Measurements from ENCODE around the gene ADAMTS10.
"Not testable (repeated sequence)": the region's sequence is repeated elsewhere in the genome, so short reads cannot be mapped to it uniquely, and the experiment has no call there.

Gene ADAMTS10

DNA sequence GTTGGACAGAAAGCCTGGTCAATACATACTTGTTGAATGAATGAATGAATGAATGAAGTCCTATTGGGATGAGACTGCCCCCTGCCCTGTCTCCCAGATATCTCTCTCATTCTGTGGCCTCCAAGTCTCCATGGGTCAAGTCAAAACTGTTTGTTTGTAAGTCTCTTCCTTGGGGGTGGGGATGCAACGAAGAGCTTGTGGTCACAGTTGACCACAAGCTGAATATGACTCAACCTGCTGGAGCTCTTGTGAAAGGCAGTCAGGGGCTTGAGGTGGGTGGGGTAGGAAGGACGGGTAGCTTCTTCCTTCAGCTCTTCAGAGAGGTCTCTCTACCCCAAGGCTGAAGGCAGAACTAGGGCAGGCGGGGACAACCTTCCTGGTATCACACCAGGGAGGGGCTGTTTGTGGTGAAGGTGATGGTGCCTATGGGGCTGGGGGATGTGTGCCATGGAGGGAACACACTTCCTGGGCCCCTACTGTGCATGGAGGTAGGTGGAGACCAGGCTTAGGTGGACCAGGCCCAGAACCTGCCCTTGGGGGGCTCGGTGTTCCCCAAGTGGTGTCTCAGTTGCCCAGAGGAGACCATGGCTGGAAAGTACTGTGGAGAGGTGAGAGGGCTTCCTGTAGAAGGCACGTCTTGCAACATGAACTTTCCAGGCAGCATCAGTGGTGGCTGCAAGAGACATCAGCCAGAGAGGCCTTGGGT is 41.3 kb downstream of the ADAMTS10 start:
- in situ Hi-C loops (cut with MboI; ENCODE audit: low sequenced_read_pairs), result no loop called here

DNA sequence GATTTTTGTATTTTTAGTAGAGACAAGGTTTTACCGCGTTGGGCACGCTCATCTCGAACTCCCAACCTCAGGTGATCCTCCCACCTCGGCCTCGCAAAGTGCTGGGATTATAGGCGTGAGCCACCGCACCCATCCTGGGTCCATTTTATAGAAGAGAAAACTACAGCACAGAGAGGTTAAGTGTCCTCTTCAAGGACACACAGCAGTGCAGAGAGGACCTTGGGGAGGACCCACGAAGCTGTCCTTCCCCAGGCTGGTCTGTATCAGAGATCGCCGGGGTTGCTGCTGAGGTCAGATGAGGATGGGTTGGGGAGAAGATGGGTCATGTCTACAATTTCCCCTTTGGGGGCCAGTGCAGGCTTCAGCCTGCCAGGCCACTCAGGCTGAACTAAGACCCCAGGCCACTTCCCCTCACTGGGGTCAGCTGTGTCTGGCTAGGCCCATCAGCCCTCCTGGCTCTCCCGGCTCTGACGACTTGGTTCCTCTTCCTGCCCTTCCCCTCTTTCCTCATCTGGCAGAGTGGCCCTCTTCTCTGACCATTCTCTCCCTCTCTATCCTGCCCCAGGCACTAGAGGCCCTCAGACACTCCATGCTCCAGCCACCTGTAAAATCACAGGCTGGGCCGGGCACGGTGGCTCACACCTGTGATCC is 42.9 kb downstream of the ADAMTS10 start:
- in situ Hi-C loops (cut with MboI; ENCODE audit: low sequenced_read_pairs), result no loop called here

DNA sequence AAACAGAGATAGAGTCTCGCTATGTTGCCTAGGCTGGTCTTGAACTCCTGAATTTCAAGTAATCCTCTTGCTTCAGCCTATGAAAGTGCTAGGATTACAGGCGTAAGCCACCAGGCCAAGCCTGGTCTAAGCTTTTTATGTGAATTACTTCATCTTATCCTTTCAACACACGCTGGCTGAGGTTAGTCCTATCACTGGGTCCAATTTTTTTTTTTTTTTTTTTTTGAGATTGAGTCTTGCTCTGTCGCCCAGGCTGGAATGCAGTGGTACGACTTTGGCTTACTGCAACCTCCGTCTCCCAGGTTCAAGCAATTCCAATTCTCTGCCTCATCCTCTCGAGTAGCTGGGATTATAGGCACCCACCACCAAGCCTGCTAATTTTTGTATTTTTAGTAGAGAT is 43.7 kb downstream of the ADAMTS10 start:
- in situ Hi-C loops (cut with MboI; ENCODE audit: low sequenced_read_pairs), result no loop called here

DNA sequence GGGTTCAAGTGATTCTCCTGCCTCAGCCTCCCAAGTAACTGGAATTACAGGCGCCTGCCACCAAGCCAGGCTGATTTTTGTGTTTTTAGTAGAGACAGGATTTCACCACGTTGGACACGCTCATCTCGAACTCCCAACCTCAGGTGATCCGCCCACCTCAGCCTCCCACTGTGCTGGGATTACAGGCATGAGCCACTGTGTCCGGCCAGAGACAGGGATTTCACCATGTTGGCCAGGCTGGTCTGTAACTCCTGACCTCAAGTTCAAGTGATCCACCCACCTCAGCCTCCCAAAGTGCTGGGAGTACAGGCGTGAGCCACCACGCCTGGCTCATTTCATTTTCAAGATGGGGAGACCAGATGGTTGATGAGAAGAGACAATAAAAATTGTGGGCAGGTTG is 45.6 kb downstream of the ADAMTS10 start:
- in situ Hi-C loops (cut with MboI; ENCODE audit: low sequenced_read_pairs), result not testable (repeated sequence)

DNA sequence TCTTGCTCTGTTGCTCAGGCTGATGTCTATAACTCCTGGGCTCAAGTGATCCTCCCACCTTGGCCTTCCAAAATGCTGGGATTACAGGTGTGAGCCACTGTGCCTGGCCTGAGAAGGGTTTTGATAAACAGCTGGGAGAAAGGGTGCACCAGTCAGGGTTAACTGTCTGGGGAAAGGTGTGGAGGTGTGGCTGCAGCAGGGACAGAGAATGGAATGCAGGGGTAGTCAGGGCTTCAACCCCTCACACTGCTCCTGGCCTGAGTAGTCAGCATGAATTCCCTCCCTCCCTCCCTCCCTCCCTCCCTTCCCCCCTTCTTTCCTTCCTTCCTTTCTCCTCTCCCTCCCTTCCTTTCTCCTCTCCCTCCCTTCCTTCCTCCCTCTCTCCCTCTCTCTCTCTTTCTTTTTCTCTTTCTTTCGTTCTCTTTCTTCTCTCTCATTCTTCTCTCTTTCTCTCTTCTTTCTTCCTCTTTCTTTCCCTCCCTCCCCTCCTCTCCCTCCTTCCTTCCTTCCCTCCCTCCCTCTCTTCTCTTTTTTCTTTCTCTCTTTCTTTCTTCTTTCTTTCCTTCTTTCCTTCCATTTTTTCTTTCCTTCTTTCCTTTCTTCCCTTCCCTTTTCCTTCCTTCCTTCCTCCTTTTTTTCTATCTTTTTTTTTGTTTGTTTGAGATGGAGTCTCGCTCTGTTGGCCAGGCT is 49.3 kb downstream of the ADAMTS10 start:
- in situ Hi-C loops (cut with MboI; ENCODE audit: low sequenced_read_pairs), result no loop called here

DNA sequence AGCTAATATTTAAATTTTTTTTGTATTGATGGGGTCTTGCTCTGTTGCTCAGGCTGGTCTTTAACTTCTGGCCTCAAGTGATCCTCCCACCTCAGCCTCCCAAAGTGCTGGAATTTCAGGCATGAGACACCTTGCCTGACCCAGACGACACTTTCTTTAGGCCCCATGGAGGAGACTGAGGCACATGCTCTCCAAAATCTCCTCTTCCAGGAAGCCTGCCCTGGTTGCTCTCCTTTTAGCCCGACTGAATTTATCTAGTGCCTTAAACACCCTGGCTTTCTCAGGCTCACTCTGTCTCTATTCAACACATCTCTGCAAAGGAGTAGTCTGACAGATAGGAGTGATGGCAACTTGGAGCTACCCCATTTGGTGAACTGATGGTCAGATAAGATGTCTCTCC is 52.2 kb downstream of the ADAMTS10 start:
- in situ Hi-C loops (cut with MboI; ENCODE audit: low sequenced_read_pairs), result no loop called here

DNA sequence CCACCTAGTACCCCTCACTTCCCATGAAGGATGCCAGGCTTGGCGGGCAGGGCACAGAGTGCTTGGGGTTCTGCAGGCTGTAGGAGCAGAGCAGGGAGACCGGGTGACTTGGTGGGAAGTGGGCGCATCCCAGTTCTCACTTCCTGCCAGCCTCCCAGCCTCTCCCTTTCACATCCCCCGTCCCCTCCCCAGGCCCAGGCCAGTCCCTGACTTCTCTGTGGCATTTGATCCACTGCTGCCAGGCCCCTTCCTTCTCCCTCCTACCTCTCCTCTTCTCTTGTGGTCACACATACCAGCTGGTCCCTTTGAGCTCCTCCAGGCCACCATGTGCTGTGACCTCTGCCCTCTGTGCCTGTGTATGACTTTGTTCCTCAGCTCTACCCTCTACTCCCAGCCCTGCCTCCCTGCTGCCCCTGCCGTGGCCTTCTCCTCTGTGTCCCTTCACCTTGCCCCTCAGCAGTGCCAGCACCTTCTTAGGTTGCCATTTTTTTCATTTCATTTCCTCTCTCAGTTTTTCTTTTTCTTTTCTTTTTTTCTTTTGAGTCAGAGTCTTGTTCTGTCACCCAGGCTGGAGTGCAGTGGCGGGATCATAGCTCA is 52.8 kb downstream of the ADAMTS10 start:
- in situ Hi-C loops (cut with MboI; ENCODE audit: low sequenced_read_pairs), result no loop called here

DNA sequence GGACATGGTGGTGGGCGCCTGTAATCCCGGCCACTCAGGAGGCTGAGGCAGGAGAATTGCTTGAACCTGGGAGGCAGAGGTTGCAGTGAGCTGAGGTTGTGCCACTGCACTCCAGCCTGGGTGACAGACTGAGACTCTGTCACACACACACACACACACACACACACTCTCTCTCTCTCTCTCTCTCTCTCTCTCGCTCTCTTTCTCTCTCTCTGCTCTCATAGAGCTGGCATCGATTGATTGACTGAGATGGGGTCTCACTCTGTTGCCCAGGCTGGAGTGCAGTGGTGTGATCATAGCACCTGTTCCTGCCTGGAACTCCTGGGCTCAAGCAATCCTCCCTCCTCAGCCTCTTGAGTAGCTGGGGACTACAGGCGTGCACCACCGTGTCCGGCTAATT is 56.8 kb downstream of the ADAMTS10 start:
- in situ Hi-C loops (cut with MboI; ENCODE audit: low sequenced_read_pairs), result not testable (repeated sequence)

DNA sequence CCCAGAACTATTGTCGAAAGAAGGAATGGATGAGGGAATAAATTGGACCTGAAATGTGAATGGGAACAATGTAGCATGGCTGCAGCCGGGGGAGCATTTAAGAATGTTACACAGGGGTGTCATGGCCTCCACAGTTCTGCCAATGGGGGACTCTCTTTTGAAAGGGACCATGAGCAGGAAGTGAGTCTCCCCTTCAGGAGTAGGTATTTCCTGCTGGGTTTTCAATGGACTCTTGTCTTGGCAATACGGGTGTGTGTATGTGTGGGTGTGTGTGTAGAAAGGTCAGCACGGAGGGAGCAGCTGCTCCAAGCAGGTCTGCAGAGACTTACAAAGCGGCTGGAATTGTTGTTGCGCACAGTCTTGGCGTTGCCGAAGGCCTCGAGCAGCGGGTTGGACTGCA is 57.7 kb downstream of the ADAMTS10 start:
- in situ Hi-C loops (cut with MboI; ENCODE audit: low sequenced_read_pairs), result no loop called here

DNA sequence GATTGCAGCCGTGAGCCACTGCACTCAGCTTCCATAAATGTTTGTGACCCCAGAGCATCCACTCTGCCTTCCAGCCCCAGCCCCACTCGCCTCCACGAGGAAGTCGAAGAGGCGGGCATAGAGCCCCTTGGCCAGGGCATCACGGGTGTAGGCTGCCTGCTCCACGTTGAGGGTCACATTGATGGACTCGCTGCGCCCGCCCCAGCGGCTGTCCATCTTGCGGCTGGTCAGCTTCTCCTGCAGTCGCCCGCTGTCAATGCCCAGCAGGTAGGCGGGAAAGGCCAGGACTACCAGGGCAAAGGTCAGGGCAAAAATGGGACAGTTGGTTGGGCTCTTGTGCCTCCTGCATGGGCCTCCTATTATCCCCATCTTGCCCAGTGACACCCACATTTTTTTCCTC is 60.4 kb downstream of the ADAMTS10 start:
- in situ Hi-C loops (cut with MboI; ENCODE audit: low sequenced_read_pairs), result no loop called here

DNA sequence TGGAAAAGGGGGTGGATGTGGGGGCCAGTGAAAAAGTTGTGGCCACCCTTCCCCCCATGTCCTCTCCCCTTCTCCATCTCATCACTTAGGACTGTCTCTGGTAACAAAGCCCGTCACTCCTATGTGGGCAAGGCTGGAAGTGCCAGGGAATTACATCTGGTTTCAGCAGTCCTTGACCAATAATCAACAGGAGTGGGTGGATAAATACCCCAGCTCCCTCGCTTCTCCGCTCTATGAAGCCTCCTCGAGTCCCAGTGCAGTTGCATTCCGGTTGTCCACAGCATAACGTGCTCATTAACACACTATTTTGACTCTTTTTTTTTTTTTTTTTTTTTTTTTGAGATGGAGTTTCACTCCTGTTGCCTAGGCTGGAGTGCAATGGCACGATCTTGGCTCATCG is 64.8 kb downstream of the ADAMTS10 start:
- in situ Hi-C loops (cut with MboI; ENCODE audit: low sequenced_read_pairs), result no loop called here

DNA sequence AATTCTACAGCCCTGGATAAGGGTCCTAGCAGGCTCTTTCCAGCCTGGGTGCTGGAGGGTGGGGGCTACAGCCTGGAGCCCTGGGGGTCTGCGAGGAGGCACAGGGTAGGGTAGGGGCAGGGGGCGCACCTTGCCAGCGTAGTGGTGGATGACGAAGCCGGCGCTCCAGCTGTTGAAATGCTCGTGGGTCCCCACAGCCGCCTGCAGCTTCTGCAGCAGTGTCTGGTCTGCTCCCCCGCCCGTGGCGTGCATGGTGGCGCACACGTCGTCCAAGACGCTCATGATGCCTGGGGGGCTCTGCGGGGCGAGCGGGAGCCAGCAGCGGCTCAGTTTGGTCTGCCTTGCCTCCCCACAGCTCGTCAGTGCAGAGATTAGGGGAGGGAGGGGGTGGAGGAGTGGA is 66.3 kb downstream of the ADAMTS10 start:
- in situ Hi-C loops (cut with MboI; ENCODE audit: low sequenced_read_pairs), result no loop called here

DNA sequence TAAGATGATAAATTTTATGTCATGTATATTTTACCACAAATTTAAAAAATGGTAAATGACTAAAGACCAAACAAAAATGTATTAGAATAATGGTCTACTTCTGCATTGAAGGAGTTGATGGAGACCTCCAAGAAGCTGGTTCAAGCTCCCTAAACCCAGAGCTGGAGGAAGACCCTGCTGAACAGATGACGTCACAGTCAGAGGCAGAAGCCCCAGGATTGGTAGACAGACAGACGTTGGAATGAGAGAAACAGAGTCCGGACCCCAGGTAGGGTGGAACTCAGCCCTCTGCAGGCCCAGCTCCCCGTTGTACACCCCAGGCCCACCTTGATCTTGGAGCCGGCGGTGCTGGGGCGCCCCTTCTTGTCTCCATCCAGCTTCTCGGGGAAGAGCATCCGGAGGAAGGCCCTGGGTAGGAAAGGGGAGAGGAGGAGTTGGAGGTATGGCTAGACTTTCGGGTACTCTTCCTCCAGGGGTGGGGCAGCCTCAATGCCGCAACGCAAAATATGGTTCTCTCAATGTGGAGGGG is 70.8 kb downstream of the ADAMTS10 start:
- in situ Hi-C loops (cut with MboI; ENCODE audit: low sequenced_read_pairs), result no loop called here

DNA sequence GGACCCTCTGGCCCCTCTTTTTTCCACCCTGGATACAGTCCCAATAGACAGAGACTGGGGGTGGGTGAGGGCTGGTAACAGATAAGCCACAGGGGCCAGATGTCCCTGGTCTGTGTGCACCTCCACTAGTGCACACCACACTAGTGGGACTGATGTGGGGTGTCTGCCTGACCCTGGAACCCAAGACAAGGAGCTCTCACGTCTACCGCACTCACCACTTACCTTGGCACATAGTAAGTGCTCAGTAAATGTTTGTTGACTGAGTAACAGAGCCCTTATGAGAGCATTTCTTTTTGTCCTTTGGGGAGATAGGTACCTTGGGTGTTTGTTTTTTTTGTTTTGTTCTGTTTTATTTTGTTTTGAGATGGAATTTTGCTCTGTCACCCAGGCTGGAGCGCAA is 73.4 kb downstream of the ADAMTS10 start:
- in situ Hi-C loops (cut with MboI; ENCODE audit: low sequenced_read_pairs), result no loop called here

DNA sequence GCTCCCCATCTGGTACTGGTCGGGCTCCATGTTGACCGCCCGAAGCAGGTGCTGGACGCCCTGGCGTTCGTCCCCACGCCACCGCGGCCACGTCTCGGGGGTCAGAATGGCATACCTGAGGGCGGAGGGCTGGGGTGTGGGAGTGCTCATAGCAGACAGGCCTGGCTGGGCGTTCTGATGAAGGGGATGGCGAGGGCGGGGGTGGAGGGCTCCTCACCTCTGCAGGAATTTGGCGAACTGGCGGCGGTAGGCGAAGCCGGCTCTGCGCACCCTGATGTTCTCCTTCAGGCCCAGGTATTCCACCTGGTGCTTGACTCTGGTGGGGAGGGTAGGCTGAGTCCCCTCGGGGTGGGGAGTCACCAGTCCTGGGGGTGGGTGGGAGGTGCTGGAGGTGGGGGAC is 74.2 kb downstream of the ADAMTS10 start:
- in situ Hi-C loops (cut with MboI; ENCODE audit: low sequenced_read_pairs), result no loop called here

DNA sequence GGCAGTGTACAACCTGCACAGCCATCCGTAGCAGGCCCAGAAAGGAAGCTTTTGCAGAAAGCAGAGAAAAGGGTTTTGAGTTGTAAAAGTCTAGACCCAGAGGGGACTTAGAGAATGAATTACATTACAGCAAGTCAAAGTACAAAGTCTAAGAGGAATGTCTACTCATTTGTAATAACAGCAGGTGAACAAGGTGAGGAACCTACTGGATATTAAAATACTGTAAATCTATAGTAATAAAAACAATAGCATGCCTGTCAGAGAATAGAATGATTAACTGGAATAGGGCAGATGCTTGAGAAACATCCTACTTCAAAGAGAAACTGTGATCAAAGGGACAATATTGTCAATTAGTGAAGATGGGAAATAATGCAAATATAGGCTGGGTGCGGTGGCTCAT is 78.3 kb downstream of the ADAMTS10 start:
- in situ Hi-C loops (cut with MboI; ENCODE audit: low sequenced_read_pairs), result no loop called here

DNA sequence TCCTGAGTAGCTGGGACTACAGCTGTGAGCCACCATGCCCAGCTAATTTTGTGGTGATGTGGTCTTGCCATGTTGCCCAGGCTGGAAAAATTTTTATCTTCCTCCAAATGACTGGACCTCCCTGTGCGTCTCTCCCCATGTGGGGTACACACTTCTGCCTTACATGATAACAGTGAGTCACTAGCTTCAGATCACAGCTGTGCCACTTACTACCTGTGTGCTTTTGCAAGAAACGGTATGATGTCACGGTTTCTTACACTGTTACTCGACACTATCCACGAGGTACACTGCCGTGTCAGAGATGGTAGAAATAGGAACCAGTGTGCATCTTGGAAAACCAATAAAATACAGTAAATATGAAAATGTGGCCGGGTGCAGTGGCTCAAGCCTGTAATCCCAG is 79.0 kb downstream of the ADAMTS10 start:
- in situ Hi-C loops (cut with MboI; ENCODE audit: low sequenced_read_pairs), result no loop called here

Measured in HL-60/S4 treated with phorbol 12-myristate 13-acetate at 8.2 ng/mL for 4 days and 3 days (cell line).